ENCODE data around the gene EPHB1. TPM values are rescaled to one million over a fixed set of nuclear protein-coding genes. Genes with fewer than 3 reads are reported as not detected.

The EPHB1 gene
- total RNA-seq, 1 donor from 2014 or later, result 17.4 TPM

DNA sequence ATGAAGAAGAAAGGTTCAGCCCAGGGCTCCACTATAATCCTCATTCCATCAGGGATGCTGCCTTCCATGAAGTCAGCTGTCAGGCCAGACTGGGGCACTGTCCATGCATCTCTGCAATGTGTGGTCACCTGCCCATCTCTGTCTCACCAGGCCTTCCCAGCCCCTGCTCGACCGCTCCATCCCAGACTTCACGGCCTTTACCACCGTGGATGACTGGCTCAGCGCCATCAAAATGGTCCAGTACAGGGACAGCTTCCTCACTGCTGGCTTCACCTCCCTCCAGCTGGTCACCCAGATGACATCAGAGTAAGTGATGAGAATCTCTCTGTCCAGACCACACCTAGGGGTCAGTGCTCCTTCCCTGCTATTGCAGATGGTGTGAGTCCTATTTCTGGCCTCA, 454.1 kb downstream of the EPHB1 start:
- DNase-seq (ENCODE audit: low read depth), result no peak

DNA sequence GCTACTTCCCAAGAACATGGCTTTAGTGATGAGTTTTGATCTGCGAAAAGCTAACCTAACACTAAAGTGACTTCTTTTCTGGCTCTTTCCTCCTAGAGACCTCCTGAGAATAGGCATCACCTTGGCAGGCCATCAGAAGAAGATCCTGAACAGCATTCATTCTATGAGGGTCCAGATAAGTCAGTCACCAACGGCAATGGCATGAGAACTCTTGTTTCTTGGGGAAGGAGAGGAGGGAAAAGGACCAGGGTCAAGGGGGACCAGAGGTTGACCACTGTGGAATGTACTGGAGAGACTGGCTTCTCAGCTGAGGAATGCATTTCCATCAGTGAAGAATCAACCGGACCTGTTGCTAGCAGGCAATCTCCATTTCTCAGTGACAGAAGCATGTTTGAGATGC, 463.9 kb downstream of the EPHB1 start:
- no peak for DNase-seq (ENCODE audit: low read depth)

DNA sequence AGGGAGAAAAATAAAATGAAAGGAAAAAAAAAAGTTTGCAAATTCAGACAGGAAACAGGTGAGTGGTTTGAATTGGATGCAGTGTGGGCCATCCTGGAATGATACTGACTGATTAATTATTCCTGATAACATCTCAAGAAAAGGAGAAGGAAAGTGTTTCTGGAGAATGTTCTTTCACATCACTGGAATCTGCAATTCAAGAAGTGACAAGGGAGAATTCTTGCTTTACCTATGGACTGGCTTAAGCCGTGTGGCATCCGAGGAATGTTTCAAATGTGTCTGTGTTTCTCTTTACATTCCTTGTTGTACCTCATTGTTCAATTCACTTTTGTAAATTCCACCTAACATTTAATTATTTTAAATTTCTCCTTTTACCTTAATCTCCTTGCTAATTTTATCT, 465.0 kb downstream of the EPHB1 start:
- DNase-seq (ENCODE audit: low read depth), result no peak

DNA sequence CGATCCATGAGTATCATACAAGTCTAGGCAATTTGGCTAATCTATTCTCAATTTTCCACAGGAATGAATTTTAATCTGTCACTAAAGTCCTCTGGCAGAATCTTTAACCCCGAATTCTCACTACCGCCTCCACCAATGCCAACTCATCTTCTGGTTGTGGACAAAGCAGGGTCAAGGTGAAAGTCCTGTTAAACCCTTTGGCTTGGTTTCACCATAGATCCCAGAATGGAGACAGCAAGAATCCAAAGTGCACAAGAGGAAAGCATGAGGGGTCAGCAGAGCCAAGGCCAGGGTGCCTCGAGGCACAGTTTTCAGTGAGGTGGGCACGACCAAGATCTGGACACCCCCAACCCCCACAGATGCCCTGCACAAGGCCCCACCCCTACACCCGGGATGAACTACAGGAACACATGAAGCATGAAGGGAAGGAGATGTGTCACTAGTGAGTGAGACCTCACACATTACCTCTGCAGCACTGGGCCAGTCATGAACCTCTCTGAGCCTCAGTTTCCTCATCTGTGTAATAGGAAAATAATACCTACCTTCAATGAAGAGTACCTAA, 466.2 kb downstream of the EPHB1 start:
- no peak for DNase-seq (ENCODE audit: low read depth)

DNA sequence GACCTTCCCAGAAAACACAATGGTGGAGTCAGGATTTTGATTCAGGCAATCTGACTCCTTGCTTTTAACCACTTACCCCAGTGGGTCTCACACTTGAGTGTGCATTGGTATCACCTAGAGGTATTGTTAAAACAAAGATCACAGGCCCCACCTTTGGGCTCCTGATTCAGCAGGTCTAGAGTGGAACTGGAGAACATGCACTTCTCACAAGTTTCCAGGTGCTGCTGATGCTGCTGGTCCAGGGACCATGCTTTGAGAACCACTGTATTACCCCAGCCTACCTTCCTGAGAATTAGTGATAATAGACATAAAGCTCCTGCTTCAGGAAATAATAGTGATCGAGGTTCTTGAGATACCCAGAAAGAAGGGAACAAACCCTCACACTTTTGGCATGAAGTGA, 466.9 kb downstream of the EPHB1 start:
- DNase-seq (ENCODE audit: low read depth), result no peak

DNA sequence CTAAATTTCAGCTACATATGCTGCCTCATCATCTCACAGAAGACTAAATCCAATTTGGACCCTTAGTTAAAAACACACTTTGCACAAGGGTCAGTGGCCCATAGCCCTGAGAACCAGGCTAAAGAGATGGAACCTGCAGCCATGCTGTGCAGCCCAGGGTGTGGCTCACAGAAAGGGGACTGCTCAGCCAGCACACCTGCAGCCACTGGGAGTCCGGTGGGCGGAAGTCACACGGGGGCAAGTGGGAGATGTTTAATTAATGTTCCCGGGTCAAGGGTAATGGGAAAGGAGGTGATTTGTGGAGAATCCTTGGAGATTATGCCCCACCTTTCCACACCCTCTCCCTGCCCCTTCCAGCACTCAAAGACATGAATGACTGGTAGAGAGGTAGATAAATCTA, 467.4 kb downstream of the EPHB1 start:
- DNase-seq (ENCODE audit: low read depth), result no peak

DNA sequence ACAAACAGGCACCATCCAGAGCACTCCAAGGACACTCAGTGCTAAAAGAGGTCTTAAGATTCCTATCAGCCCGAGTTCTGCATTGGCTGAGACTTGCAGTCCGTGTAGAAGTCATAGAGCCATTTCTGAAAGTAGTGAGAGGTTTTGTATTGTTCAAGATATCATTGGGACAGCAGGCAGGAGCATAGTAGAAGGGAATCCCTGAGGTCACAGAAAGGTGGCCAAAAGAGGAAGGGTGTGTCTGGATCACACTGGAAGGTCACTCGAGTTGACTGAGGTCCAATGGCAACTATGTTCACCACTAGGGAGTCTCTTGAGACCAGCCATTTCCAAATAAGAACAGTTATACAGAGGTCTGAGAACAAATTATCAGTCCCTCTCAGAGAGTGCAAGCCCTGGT, 468.3 kb downstream of the EPHB1 start:
- DNase-seq (ENCODE audit: low read depth), result no peak

DNA sequence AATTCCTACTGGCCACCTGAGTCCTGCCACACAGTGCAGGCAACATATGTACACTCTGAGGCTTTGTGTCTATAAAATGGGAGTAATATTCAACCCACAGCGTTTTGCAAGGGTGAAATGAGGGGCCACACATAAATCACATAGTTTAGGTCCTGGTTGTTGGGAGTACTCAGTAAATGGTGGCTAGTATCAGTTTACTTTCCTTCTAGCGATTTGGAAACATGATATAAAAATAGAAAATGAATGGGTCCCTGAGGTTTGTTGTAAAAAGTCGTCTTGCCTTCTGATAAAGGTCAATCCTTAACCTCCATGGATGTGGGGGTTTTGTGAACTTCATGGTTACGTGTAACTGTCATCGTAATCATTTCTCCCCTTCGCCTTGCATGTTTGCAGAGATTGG, 472.4 kb downstream of the EPHB1 start:
- DNase-seq (ENCODE audit: low read depth), result no peak

DNA sequence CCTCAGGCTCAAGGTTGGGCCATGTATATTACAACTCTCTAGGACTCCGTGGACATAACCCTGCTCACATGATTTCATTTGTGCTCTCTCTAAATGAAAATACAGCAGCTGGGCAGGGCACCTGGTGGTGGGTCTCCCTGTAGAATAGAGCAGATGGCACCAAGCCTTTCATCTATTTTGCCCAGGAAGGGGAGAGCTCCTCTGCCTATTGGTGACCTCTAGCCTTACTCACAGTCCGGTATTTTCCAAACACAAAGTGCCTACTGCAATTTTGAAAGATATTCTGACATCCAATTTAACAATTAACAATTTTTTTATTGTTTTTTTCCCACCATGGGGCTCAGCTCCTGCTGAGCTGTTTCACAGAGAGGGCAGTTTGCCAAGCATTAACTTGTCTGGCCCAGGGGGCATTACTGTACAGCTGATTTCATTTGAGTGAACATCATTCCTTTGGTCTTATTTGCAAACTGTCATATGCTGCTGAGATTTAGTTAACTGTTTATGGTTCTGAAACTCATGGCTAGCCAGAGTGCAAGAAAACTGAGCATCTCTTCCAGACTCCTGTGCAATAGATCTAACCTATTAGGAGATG, 474.0 kb downstream of the EPHB1 start:
- DNase-seq (ENCODE audit: low read depth), result peak; percentile 16

DNA sequence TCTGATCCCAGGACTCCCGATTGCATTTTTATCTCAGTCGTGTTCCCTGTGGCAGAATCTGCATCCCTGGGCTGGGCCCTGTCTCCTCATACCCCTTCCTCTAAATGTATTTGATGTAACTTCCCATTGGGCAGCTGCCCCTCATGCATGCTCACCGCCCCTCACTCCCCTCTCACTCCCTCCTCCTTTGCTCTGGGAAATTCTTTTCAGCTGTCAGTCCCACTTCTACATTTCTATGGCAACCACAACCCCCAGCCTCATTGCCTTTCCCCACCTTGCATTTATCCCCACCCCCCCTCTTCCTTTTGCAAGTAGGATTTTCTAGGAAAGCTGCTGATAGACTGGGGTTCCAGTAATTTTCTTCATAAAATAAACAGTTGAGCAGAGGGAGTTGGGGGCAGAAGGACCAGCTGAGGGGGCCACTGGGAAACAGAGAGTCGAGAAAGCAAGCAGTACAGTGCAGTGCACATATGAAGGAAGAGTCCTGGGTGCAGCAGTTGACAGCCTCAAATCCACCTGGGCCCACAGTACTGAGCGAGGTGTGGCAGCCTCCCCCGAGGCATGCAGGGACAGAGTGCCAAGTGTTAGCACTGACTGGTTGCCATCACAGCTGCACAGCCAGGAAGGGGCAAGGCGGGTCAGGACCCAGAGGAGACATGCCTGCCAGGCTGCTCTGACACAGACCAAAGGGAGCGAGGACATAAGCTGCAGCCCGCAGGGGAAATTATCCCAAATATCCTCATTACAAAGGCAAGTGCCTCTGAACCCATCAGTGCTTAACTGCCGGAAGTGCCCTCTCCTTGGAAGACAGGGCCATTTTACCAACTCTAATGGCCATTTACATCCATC, 476.3 kb downstream of the EPHB1 start:
- no peak for DNase-seq (ENCODE audit: low read depth)

DNA sequence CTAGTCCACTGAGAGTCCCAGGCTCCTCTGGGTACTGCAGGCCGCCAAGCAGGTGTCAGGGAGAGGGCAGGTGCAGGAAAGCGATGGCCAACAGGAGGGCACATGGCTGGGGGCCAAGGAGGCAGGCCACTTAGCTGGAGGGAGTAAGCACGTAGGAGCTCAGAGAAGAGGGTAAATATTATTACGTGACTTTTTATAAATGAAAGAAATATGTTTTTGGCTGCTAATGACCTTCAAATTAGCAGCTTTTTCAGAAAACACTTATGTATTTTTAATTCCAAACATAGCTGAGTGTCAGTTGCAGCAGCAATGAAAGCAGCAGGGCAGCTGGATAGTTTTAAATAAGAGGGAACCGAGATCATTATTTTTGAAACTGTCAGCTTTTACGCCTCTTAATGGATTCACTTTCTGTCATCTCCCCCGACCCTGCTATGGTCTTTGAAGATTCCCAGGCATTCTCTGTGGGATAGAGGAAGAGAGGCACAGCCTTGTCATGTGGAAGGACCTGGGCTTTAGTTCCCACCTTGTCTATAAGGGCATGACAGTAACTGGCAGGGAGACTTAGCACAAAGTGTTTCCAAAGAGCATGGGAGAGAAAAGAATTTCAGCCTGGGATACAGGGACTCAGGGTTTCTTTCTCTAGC, 477.1 kb downstream of the EPHB1 start:
- DNase-seq (ENCODE audit: low read depth), result no peak

DNA sequence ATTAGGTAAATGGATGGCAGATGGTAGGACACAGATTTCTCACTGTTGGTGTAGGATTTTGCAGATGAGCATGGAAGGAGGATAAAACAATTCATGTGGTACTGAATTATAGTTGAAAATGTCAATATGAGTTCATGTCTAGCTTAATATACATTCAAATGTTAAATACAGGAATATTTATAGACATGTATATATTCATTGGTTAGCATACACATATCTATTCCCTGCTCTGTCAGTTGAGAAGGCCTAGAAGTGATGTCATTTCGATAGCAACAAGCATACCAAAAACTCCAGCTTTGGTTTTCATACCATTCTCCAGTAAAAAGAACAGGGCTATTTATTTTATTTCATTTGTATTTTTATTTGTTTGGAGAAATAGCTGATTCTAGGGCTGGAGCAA, 497.1 kb downstream of the EPHB1 start:
- DNase-seq (ENCODE audit: low read depth), result no peak

DNA sequence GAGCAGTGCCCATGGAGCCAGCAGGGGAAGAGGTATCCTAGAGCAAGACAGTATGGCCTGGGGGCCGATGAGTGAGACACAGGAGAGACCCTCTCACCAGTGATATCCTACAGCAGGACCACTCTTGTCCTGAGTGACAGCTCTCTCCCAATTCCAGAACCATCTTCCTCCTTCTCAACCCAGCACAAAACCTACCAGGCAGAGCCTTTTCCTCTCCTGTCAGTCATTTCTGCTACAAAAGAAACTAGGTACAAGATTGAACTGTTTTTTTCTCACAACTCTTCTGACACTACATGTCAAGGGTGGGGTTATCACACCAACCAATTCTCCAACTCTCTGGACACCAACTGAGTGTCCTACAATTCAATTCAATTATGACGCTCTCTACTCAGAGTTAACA, 506.6 kb downstream of the EPHB1 start:
- DNase-seq (ENCODE audit: low read depth), result no peak

DNA sequence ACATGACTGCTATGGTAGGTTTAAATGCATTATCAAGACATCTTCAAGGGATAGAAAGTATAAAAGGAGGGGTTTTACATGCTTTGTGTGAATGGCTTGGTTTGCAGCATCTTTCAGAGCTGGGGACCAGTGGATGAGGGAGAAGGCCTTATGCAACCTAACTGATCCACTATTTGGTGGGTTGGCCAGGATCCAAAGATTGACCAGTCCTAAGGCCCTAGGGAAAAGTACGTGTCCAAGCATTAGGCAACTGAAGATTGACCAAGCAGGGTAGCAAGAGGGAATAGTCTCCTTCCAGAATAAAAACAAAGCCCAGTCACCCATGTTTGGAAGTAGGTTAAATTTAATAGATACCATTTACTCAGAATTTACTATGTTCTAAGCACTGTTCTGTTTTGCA, 509.3 kb downstream of the EPHB1 start:
- no peak for DNase-seq (ENCODE audit: low read depth)

Other genes with a start within 250 kb of the EPHB1 start
- gene KY, start 144.2 kb upstream of the EPHB1 start, total RNA-seq, result 0.65 TPM in 1 of 2 replicates, not detected in the other